PC-9 (cell line): ENCODE results near the gene ATP8A1.

Experiments used
- CTCF ChIP-seq: fragments of 200-600 bp; sonication (generic); conservative IDR thresholded peaks from 2 replicates; pipeline ENCODE4 v1.6.1; 2017; ENCODE audit warnings: mixed run types, antibody characterized with exemption, mild to moderate bottlenecking, moderate library complexity
- EZH2 ChIP-seq: fragments of 200-600 bp; sonication (generic); IDR thresholded peaks from 2 replicates; pipeline ENCODE4 v1.8.0; 2017; ENCODE audit warnings: antibody characterized with exemption, low read depth

GRCh38 chr4:42480281-42480680 is 176.6 kb downstream of the ATP8A1 start:
- TF ChIP-seq CTCF = no peak
- no peak for TF ChIP-seq EZH2
